Endodermal cell (in vitro differentiated cells): ENCODE measurements around the gene PAQR9. TPM values are rescaled to one million over a fixed set of nuclear protein-coding genes. Genes with fewer than 3 reads are reported as not detected.

ENCODE experiments used
- DNase-seq: peaks from one replicate; pipeline ENCODE4 v3.0.0-alpha.2; 2017
- H3K27ac ChIP-seq: 2 replicates; pipeline ENCODE4 v1.5.1; 2013; ENCODE audit warnings: mild to moderate bottlenecking, low read depth, low read length, moderate library complexity
- H3K27me3 ChIP-seq: 2 replicates; pipeline ENCODE4 v1.6.1; 2013; ENCODE audit warnings: mild to moderate bottlenecking, low read length, moderate library complexity; ENCODE audit not compliant: insufficient read depth, control insufficient read depth, poor library complexity, severe bottlenecking
- H3K36me3 ChIP-seq: 2 replicates; pipeline ENCODE4 v1.7.0; 2013; ENCODE audit warnings: mild to moderate bottlenecking, low read length, moderate library complexity; ENCODE audit not compliant: control insufficient read depth, insufficient read depth
- H3K4me1 ChIP-seq: one replicate; pipeline ENCODE4 v1.7.0; 2013; ENCODE audit warnings: low read length; ENCODE audit not compliant: control insufficient read depth, insufficient read depth
- H3K4me3 ChIP-seq: 2 replicates; pipeline ENCODE4 v1.5.1; 2013; ENCODE audit warnings: mild to moderate bottlenecking, low read length, moderate library complexity
- H3K9ac ChIP-seq: 2 replicates; pipeline ENCODE4 v1.6.1; 2013; ENCODE audit warnings: mild to moderate bottlenecking, low read length, moderate library complexity; ENCODE audit not compliant: poor library complexity, severe bottlenecking; ENCODE audit errors: extremely low read depth
- H3K9me3 ChIP-seq: 2 replicates; pipeline ENCODE4 v1.6.1; 2013; ENCODE audit warnings: mild to moderate bottlenecking, low read length, moderate library complexity; ENCODE audit not compliant: control insufficient read depth
- H3K27ac Mint-ChIP-seq: 2 replicates; pipeline ENCODE4 v1.8.0; 2020; ENCODE audit warnings: mixed read lengths
- H3K27me3 Mint-ChIP-seq: 2 replicates; pipeline ENCODE4 v1.8.0; 2021; ENCODE audit warnings: mild to moderate bottlenecking, mixed read lengths; ENCODE audit not compliant: insufficient read depth
- H3K36me3 Mint-ChIP-seq: 2 replicates; pipeline ENCODE4 v1.8.0; 2020; ENCODE audit warnings: low read depth, mixed read lengths
- H3K4me1 Mint-ChIP-seq: 2 replicates; pipeline ENCODE4 v1.8.0; 2020; ENCODE audit warnings: mixed read lengths
- H3K4me3 Mint-ChIP-seq: 2 replicates; pipeline ENCODE4 v1.8.0; 2020; ENCODE audit warnings: mild to moderate bottlenecking, moderate library complexity, mixed read lengths
- H3K9me3 Mint-ChIP-seq: 2 replicates; pipeline ENCODE4 v1.8.0; 2020; ENCODE audit warnings: mild to moderate bottlenecking, mixed read lengths
- CTCF ChIP-seq: fragments of 200-600 bp; sonication (generic); conservative IDR thresholded peaks from 2 replicates; pipeline ENCODE4 v1.5.0; 2021; ENCODE audit warnings: antibody characterized with exemption, mild to moderate bottlenecking
- WGBS, 2 experiments: methylation state at CpG; one replicate each; pipeline versions ENCODE4 v1.1.5 to v1.1.7; 2013; ENCODE audit warnings: missing lambda C conversion rate in 2 of 2, mixed read lengths in 1 of 2; ENCODE audit not compliant: insufficient coverage in 1 of 2, insufficient read length in 1 of 2; 5-methylcytosine and 5-hydroxymethylcytosine counted together
- total RNA-seq, 2 donors: library from RNA; stranded (reverse); fragmentation: NEBNext Ultra II Directional in 1 of 2; extraction: Animal tissue kit (Norgen Biotek cat#: 25700) in 1 of 2; gene quantifications; 2 replicates in 1 of 2; 3 replicates in 1 of 2; pipeline ENCODE4 v1.2.1, GENCODE V29; 2021

The PAQR9 gene
- total RNA-seq, 2 donors from 2014 or later: 4.2 to 11.1 TPM

GRCh38 chr3:143001369-143002082 lies 38.1 kb upstream of the PAQR9 start, which contains the start of gene U2SURP:
Gene U2SURP (plus strand): TSS chr3:143001570. CDS start chr3:143001629, 59 bp downstream.
- Mint-ChIP-seq H3K4me3 (peak within 1 kb of the TSS; percentile 80), H3K27me3 (no peaks in the 10 kb centered on the region), H3K27ac (peak within 1 kb of the TSS; percentile 99), H3K9me3 (no peaks in the 10 kb centered on the region), H3K36me3 (no peaks in the 10 kb centered on the region), H3K4me1 (peaks cover 21% of the 10 kb centered on the region)
- Histone ChIP-seq H3K27ac (peak within 1 kb of the TSS; percentile 91), H3K4me1 (peaks cover 6% of the 10 kb centered on the region), H3K9me3 (no peaks in the 10 kb centered on the region), H3K27me3 (no peaks in the 10 kb centered on the region), H3K36me3 (no peaks in the 10 kb centered on the region), H3K4me3 (peak within 1 kb of the TSS; percentile 92), H3K9ac (peak within 1 kb of the TSS; percentile 94)
- WGBS, 2 experiments: 0% methylated on average over 36 to 55 of the region's 55 CpGs
- DNase-seq: peak; percentile 99
- TF ChIP-seq CTCF: no peak

- H3K27me3 Mint-ChIP-seq: no peaks in the 10 kb centered on the region
- 0% methylated on average over 15 of the region's 15 CpGs for WGBS, 2 experiments
These were observed 37.5 kb upstream of the PAQR9 start for GRCh38 chr3:143001034-143001368.

GRCh38 chr3:143000528-143000927 lies 37.1 kb upstream of the PAQR9 start:
- WGBS, 2 experiments: 15 to 26% methylated on average over 8 to 10 of the region's 10 CpGs
- H3K9me3 Mint-ChIP-seq: no peaks in the 10 kb centered on the region
- peak overlapping the region; percentile 99 for H3K27ac Mint-ChIP-seq
- peak; percentile 55 for DNase-seq
- no peak for TF ChIP-seq CTCF
- peak overlapping the region; percentile 80 for H3K4me3 Mint-ChIP-seq
- H3K4me3 ChIP-seq: peak overlapping the region; percentile 92
- H3K9ac ChIP-seq: peak overlapping the region; percentile 94
- peaks cover 6% of the 10 kb centered on the region for H3K4me1 ChIP-seq
- peaks cover 21% of the 10 kb centered on the region for H3K4me1 Mint-ChIP-seq
- H3K27me3 Mint-ChIP-seq: no peaks in the 10 kb centered on the region
- H3K36me3 ChIP-seq: no peaks in the 10 kb centered on the region
- H3K9me3 ChIP-seq: no peaks in the 10 kb centered on the region
- no peaks in the 10 kb centered on the region for H3K36me3 Mint-ChIP-seq
- H3K27me3 ChIP-seq: no peaks in the 10 kb centered on the region
- H3K27ac ChIP-seq: peak overlapping the region; percentile 91

More at GRCh38 chr3:143001034-143001368, 37.5 kb upstream of the PAQR9 start:
- H3K4me3 ChIP-seq: peak overlapping the region; percentile 92
- H3K4me1 ChIP-seq: peaks cover 6% of the 10 kb centered on the region
- peak overlapping the region; percentile 91 for H3K27ac ChIP-seq
- Mint-ChIP-seq H3K4me3 (peak overlapping the region; percentile 80), H3K27ac (peak overlapping the region; percentile 99), H3K36me3 (no peaks in the 10 kb centered on the region), H3K9me3 (no peaks in the 10 kb centered on the region), H3K4me1 (peaks cover 21% of the 10 kb centered on the region)
- H3K9me3 ChIP-seq: no peaks in the 10 kb centered on the region
- H3K27me3 ChIP-seq: no peaks in the 10 kb centered on the region
- H3K36me3 ChIP-seq: no peaks in the 10 kb centered on the region
- H3K9ac ChIP-seq: peak overlapping the region; percentile 94
- TF ChIP-seq CTCF: no peak
- DNase-seq: no peak
